SK-N-MC (cell line): Measurements from ENCODE around the gene PHACTR3.

Source experiments
- EZH2 ChIP-seq: fragments of 200-600 bp; sonication (generic); IDR thresholded peaks from one replicate; pipeline ENCODE4 v1.6.1; 2017; ENCODE audit warnings: antibody characterized with exemption
- FOXP2 ChIP-seq: optimal IDR thresholded peaks from 2 replicates; pipeline ENCODE3; 2011; ENCODE audit warnings: mild to moderate bottlenecking, moderate library complexity; ENCODE audit not compliant: insufficient read depth; ENCODE audit errors: extremely low read length, control extremely low read depth
- POLR2AphosphoS5 ChIP-seq: IDR thresholded peaks from 2 replicates; pipeline ENCODE4 v1.6.1; 2012; ENCODE audit warnings: mild to moderate bottlenecking, low read depth, low read length, borderline replicate concordance

DNA sequence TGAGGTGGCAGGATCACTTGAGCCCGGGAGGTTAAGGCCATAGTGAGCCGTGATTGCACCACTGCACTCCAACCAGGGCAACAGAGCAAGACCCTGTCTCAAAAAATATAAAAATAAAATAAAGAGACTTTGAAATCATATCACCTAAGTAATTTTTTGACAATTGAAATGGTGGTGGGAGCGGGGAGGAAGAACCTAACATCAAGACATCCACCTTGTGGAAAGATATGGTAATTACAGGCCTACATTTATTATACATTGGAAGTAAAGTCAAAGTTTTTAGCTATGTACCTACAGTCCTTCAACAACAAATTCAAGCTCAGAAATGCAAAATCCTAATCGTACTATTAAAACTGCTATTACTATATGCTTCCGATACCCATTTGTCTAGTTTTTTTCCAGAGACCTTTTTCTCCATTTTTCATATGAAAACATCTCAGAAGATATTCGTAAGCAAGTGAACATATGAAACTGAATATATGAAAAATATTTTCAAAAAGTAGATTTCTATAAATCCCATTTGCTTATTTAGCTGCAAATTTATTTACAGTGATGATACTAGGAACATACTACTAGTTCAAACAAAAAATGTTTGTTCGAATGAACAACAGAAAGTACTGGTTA, 245.8 kb downstream of the PHACTR3 start:
- TF ChIP-seq EZH2 (no peak), POLR2AphosphoS5 (no peak), FOXP2 (no peak)
